Fibroblast of the aortic adventitia (primary cell): ENCODE data around the gene RHOB. TPM values are rescaled to one million over a fixed set of nuclear protein-coding genes. Genes with fewer than 3 reads are reported as not detected.
A peak's percentile ranks its signal among the peaks of the same experiment; 100 is the strongest.
"Not testable (repeated sequence)": the region's sequence is repeated elsewhere in the genome, so short reads cannot be mapped to it uniquely, and the experiment has no call there.

Source experiments
- DNase-seq: peaks from one replicate; pipeline ENCODE4 v3.0.0-alpha.2; 2010; ENCODE audit warnings: low read depth
- H3K4me3 ChIP-seq: 2 replicates; pipeline ENCODE4 v1.5.1; 2011; ENCODE audit warnings: low read depth, mild to moderate bottlenecking, control low read depth, low read length, moderate library complexity
- total RNA-seq: library from RNA; depleted of rRNA; stranded (reverse); fragments of >200 nt; gene quantifications from 2 replicates; pipeline ENCODE4 v1.2.3, GENCODE V29; 2012; ENCODE audit warnings: low replicate concordance
- TF ChIP-seq, protein P1 (sequence below): IDR thresholded peaks from 2 replicates; pipeline ENCODE4 v1.5.1; 2011; ENCODE audit warnings: mild to moderate bottlenecking, low read length, control low read depth, inconsistent platforms; ENCODE audit not compliant: insufficient read depth

The RHOB gene
- total RNA-seq, 1 donor: 40.5 TPM

DNA sequence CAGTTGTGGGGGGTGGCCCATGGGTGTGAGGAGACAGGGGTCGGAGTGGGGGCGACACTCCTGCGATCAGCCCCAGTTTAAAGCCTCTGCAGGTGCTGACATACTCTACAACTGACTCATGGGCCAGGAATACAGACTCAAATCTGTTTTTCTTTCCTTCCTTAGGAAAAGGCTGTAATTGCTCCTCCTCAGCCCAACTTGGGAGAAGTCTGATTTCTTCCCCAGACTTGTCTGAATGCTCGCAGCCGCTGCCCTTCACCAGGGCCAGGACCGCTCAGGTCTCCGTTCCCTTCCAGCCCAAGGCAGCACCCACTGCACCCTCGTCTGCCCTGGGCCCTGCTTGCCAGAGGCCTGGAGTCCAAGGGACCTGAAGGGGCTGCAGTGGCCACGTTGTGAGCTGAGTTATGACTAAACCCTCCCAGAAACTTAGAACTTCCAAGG, 41.3 kb downstream of the RHOB start:
- no peak for DNase-seq
- TF ChIP-seq, protein P1, sequence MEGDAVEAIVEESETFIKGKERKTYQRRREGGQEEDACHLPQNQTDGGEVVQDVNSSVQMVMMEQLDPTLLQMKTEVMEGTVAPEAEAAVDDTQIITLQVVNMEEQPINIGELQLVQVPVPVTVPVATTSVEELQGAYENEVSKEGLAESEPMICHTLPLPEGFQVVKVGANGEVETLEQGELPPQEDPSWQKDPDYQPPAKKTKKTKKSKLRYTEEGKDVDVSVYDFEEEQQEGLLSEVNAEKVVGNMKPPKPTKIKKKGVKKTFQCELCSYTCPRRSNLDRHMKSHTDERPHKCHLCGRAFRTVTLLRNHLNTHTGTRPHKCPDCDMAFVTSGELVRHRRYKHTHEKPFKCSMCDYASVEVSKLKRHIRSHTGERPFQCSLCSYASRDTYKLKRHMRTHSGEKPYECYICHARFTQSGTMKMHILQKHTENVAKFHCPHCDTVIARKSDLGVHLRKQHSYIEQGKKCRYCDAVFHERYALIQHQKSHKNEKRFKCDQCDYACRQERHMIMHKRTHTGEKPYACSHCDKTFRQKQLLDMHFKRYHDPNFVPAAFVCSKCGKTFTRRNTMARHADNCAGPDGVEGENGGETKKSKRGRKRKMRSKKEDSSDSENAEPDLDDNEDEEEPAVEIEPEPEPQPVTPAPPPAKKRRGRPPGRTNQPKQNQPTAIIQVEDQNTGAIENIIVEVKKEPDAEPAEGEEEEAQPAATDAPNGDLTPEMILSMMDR: no peak
- H3K4me3 ChIP-seq: no peak overlapping the region

DNA sequence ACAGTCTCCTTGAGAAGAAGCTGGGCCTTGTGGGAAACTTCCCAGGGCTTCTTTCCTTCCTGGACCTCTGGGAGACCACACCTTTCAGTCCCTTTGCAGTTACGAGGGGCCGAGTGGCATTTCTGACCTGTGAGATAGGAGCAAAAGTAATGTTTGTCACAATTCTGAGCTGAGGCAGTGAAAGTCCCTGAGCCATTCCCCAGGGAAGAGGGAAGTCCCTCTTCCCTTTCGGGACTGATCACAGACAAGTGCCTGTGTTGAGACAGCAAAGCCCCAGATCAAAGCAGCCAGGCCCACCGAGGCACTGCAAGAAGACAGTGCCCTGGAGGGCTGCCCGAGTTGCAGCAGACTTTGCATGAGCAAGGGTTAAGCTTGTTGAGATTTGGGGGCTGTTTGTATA, 41.9 kb downstream of the RHOB start:
- no peak overlapping the region for H3K4me3 ChIP-seq
- no peak for DNase-seq
- TF ChIP-seq, protein P1: no peak

DNA sequence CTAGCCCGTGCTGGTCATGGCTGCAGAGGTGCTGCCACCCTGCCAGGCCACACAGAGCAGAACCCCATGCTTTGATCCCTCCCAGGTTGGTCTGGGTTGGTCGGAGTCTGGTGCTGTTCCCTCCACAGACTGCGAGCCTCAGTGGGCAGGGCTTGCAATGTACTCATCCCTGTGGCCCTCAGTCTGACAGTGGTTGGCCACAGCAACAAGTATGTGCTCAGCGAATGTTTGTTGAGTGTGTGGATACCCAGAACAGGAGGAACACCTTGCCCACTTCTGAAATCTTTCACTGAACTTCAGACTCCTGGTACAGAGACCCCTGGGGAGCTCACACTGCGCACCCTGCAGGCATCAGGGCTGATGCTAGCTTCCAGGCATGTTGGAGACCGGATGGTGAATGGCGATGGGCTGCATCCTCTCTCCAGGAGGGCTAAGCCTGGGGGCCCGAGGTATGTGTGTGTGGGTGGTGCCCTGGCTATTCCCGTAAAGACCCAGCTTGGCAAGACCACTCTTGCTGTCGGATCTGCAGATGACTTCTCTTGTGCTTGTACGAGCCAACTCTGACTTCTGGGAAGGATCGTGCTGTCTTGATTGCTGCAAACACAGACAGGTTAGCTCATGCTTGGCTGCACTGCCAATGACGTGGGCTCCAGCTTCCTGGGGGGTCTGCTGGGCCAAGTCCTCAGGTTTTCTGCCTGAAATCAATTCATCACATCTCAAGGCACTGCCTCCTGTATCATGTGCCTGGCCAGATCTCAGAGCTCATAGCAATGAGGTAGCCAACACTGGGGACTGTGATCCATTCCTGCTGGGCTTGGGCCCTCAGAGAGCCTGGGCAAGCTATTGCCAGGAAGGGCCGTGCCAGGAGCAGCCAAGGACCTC, 43.7 kb downstream of the RHOB start:
- TF ChIP-seq, protein P1: no peak
- no peak overlapping the region for H3K4me3 ChIP-seq
- peak; percentile 97 for DNase-seq

DNA sequence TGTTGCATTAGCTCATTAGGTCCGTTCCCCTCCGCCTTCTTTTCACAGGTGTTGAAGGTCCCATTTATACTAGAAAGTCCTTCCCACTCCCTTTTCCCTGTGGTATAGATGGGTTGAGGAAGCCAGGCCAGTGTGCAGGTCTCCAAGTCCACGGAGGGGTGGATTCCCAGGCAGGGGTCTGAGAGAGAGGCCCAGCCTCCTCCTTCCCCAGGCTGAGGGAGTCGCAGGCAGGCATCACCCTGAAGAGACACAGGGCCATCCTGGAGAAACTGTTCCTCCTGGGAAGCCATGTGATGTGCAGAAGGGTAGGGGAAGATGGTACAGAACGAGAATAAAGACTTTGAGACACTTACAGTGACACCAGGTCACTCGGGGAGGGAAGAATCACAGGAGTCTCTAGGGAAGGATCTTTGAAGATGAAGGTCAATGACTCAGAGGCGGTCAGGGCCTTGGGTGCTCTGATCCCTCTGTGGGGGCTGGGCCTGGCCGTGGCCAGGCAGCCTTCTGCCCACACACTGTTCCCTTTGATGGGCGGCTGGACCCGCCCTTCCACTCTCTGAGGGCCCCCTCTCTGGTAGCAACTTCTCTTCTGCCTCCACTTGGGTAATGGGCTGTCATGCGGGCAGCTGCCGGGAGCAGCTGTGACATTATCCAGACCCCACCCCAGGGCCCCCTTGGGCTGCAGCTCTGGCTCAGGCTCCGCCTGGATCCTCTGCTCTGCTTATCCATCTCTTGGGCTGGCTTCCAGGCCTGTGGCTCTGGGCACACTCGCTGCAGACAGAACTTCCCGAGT, 45.1 kb downstream of the RHOB start:
- no peak for DNase-seq
- TF ChIP-seq, protein P1: no peak
- no peak overlapping the region for H3K4me3 ChIP-seq

DNA sequence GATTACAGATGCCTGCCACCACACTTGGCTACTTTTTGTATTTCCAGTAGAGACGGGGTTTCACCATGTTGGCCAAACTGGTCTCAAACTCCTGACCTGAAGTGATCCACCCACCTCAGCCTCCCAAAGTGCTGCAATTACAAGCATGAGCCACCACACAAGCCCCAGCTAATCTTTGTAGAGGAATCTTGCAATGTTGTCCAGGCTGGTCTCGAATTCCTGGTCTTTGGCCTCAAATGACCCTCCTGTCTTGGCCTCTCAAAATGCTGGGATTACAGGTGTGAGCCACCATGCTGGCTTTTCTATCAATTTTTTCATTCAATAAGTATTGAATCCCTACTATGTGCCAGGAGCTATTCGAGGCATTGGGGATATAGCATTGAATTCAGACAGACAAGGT, 46.2 kb downstream of the RHOB start:
- H3K4me3 ChIP-seq, DNase-seq: not testable (repeated sequence)

DNA sequence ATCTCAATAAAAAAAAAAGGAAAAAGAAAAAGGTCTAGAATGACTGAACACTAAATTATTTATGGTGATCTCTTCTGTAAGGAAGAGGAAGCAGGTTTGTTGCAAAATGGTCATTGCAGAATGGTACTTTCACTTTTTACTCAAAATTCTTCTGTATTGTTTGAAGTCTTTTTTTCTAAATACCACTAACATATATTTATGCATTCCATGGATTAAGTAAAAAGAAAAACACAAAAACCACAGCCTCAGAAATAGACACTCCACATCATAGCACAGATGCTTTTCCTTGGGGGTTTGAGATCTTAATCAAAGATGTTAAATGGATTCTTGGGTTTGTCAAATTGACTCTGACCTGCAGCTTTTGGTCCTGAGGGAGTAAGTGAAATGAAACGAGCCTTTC, 47.4 kb downstream of the RHOB start:
- DNase-seq: peak; percentile 69
- TF ChIP-seq, protein P1: no peak
- H3K4me3 ChIP-seq: no peak overlapping the region

DNA sequence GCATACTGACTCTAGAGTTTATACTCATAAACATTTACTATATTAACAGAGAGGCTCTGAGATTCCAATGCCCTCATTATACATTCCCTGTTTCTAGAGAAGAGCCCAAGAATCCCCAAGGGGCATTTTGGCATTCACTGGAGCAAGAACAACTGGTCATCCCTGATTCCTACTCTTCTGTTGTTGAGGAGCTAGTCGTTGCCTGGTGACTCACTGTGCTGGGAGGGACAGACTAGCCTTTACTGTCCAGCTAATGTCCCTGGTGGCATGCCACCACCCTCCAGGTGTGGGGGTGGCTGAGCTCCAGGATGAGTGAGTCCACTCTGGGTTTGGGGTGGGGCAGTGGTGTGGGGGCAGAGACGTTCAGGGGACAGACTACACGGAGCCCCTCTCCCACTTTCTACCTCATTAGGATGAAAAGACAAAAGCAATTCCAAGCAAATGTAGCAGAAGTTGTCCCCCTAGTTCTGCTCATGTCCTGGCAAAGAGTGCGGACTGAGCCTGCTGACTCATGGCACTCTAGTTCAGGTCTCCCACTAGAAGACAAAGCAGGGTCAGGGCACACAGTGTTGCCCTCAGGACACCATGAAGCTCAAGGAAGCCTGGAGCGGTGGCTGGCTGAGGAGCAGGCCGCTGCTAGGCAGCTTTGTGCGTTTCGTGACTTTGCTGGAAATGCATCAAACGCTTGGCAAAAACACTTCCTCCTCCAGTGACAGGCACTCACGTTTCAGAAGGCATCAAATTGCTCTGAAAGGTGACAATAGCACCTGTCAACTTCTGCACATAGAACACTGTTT, 49.4 kb downstream of the RHOB start:
- H3K4me3 ChIP-seq: no peak overlapping the region
- peak; percentile 54 for DNase-seq
- TF ChIP-seq, protein P1: no peak
